GM21526 (cell line): ENCODE results near the gene MSMO1.
"Not testable (repeated sequence)": the region's sequence is repeated elsewhere in the genome, so short reads cannot be mapped to it uniquely, and the experiment has no call there.

Experiments
- ATAC-seq: cut with Tn5 transposase; IDR thresholded peaks from one replicate; pipeline ENCODE4 v1.9.1; 2021; ENCODE audit warnings: moderate library complexity; ENCODE audit not compliant: unreplicated experiment, low FRiP score

Gene MSMO1

DNA sequence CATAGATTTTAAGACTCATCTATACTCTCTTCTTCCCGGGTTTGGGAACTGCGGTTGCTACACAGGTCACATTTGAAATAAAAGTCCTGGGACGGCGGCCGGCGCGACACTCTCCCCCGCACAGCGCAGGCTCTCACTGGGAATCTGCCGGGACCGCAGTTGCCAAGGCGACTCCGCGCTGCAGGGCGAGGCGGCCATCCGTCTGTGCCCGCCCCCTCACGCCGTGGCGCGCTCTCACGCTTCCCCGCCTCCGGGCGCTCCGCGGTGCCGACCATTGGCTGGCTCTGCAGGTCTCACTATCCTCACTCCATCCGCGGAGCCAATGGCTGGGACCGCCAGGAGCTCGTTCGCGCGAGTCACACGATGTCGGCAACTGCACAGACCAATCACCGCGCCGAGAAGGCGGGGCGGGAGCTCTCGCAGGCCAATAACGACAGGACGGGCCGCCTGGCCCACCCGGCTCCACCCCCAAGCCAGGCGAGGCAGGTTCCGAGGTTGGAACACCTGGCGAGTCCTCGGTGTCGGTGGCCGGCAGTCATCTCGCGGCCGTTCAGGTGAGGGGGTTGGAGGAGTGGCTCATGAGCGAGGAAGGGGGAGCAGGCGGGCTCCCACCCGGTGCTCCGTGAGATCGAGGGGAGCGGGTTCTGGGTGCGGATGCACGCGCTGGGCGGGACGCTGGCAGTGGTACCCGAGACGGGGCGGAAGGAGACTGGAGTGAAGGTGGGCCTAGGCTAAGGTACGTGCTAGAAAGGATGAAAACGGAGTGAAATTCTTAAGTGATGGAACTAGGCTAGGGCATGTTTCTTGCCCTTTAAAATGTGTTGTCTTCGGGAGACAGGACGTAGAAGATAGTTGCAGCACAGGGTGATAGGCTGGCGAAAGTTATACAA lies at the start of gene MSMO1:
Gene MSMO1 (plus strand): TSS at position 459 of the 890 bp plus-strand sequence. CDS start 5,702 bp downstream, outside the sequence.
- peak; percentile 98 for ATAC-seq

DNA sequence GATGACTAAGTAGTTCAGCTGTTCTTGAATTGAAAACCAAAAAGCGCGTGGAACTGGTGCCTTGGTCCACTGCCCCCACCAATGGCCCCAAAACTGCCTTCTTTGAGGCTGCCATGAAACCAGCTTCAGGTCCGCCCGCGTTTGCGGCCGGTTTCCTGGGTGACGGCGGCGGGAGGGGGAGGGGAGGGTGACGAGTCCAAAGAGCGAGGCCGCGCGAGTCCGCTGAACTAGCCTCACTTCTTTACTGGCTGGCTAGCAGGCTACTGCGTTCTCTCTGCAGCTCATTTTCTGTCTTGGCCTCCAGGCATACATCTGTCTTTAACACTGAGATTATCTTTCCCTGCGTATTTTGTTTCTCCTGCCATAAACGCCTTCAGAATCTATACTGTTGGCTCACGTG lies 47.9 kb upstream of the MSMO1 start:
- ATAC-seq, result not testable (repeated sequence)

DNA sequence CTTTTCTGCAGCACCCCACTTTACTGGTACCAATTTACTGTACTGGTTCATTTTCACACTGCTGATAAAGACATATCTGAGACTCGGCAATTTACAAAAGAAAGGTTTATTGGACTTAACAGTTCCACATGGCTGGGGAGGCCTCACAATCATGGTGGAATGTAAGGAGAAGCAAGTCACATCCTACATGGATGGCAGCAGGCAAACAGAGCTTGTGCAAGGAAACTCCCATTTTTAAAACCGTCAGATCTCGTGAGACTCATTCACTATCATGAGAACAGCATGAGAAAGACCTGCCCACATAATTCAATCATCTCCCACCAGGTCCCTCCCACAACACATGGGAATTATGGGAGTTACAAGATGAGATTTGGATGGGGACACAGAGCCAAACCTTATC lies 42.8 kb upstream of the MSMO1 start:
- not testable (repeated sequence) for ATAC-seq

DNA sequence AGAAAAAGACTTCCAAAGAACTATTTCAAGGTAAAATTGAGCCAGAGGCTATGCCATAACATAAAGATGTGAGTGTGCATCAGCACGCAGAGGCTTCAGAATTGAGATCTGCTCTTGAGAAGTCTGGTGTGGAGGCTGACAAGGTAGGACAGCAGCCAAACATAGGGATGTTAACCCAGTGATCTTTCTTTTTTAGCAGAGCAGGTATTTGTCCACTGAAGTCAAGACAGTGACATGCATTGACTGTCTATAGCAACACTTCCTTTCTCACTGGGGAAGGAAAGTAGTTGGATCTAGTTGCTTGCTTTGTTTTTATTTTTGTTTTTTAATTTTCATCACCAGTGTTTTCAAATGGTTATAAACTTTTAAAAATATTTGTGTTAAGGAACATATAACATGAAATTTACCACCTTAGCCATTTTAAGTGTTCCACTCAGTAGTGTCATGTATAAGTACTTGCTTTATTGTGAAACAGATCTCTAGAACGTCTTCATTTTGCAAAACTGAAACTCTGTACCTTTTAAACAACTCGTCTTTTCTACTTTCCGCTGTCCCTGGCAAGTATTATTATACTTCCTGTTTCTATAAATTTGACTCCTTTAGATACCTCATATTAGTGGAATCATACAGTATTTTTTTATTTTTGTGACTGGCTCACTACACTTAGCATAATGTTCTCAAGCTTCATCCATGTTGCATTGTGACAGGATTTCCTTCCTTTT lies 40.7 kb upstream of the MSMO1 start:
- ATAC-seq, result peak; percentile 85

DNA sequence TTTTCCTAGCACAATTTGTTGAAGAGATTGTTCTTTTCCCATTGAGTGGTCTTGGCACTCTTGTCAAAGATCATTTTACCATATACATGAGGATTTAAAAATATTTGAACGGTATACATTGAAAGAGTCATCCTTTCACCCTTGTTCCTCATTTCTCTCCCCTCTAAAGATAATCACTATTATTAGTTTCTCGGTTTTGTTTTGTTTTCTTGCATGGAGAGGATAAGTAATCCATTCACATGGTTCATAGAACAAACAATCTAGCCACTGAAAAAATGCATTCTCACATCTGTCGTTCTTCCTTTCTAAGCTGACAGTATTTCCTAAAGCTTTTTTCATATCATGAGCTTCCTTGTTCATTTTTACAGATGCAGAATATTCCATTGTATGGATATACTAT lies 39.2 kb upstream of the MSMO1 start:
- ATAC-seq, result no peak

DNA sequence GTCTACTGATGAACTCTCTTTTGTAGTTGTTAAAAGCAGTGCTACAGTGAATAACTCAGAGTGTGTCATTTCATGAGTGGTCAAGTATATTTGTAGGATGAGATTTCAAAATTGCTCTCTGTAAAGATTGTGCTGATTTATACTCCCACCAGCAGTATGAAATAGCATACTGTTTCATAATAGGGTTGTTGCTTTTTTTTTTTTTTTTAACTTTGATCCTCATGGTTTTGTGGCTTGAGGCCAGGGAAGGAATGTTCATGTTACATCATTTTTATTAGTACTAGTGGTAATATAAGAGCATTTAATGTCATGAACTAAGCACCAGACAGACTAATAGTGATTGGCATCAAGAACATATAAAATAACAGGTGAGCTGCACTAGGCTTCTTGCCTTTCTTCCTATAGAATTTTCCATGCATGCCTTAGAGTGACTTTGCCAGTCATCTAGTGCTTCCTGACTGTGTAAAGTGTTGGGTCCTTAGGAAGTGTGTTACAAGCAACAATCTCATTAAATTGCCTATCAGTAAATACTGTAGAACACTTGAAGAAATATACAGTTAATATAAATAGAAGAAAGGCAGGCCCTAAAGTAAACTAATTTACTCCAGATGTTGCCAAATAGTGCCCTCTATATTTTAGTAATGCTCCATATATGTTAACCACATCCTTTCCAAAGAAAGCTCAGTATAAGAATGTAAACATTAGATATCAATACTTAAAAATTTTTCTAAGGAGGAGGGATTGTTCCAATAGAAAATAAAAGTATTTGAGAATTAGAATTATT lies 38.6 kb upstream of the MSMO1 start:
- no peak for ATAC-seq

DNA sequence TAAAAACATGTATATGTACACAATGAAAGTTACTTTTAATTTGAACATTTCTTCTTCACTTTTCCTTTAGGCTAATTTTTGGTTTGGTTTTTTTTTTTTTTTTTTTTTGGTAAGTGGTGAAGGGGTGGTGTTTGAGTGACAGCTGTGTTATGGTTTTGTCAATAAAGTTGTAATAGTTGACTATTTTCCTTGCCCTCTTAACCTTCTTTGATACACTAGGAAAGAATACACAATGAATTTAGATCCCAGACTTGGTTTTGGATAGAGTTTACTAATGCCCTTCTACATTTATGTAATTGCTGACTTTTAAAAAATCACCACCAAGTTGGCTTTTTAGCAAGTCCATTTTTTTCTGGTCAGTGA lies 38.1 kb upstream of the MSMO1 start:
- no peak for ATAC-seq

DNA sequence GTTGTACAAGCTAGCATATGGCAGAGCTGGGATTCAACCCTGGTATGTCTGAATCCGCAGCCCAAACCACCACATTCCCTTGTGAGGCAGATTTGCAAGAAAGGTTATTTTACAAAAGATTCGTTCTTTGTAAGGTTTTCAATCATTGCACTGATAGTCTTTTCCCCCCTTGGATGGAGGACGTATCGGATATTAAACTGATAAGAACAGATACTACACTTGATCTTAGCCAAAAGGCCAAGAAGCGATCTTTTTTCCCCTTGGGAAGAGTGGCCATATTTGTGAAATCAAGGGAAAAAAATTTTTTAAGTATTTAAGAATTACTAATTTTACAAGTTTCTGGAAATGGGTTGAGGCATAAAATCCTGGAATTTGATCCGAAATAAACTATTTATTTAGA lies 34.4 kb upstream of the MSMO1 start:
- no peak for ATAC-seq

DNA sequence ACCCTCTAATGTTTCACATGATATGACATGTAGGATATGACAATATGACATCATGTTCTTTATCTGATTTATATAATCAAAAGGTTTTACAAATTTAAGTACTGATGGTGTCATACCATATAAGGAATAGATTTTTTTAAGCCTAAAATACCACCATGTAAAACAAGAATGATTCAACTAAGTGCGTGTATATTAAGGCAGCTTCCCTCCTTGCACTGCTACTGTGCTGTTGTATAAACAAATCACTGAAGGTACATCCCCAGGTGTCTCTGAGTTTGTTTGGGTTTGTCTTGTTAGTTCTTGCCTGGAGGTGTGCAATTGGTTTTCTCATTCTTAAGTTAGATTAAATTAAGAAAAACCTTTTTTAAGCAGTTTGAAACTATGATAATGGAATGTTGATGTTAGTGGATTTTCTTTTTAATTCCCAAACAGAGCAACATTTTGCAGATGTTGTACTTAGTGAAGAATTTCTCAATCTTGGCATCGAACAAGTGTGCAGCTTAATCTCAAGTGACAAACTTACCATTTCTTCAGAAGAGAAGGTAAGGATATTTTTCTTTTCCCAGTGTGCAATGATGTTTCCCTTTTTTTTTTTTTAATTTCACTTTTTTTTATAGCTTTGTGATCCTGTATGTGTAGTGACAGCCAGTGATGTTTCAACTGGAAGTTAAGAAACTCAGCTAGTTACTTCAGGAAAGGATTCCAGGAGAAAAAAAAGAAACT lies 33.4 kb upstream of the MSMO1 start:
- ATAC-seq, result no peak

DNA sequence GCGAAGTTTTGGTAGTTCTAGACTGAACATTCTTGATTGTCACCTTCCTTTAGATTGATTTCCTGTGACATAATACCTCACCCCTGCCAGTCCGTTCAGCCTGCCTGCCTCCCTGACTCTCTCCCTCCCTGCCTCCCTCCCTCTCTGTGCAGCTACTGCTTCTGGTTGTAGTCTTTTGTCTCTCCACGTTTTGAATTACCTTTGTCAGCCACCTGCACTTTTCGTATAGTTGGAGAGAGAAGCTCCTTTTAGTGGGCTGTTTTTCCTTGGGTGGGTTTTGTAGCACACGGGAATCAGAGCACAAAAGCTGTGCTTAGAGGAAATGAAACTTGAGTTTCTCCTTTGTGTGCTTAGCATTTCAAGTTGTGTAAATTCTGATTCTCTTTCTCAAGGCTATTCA lies 32.6 kb upstream of the MSMO1 start:
- peak; percentile 95 for ATAC-seq

DNA sequence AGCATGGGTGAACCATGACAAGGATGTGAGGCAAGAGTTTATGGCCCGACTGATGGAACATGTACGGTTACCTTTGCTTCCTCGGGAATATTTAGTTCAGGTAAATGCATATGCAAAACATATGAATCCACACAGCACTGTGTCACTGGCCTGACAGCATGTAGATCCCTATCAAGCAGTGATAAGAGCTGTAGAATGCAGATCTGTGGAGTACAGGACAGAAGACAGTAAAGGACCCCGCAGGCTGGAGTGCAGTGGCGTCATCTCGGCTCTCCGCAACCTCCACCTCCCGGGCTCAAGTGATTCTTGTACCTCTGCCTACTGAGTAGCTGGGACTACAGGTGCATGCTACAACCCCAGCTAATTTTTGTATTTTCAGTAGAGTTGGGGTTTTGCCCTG lies 29.8 kb upstream of the MSMO1 start:
- ATAC-seq, result no peak

DNA sequence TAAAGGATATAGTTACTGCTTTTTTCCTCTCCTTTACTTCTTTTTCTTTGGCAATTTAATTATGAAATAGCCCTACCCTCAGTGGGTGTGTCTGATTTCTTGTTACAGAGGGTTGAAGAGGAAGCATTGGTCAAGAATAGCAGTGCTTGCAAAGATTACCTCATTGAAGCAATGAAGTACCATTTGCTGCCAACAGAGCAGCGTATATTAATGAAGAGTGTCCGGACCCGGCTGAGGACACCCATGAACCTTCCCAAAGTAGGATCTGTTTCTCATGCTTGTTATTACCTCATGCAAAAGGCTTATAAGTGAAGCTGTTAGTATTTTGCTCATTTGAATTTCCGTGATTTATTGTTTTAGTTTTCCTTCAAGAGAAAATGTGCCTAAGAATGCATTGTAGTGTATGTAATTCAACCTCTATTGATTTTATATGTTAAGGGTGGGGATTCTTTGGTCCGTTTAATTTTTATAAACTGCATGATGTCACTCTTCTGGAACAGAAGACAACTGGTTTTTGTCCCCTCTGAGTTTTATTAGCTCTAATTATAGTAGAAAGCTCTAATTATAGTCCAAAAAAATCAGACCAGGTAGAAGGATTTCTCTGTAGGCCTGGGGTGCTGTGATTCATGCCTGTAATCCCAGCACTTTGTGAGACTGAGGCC lies 27.9 kb upstream of the MSMO1 start:
- ATAC-seq, result no peak

DNA sequence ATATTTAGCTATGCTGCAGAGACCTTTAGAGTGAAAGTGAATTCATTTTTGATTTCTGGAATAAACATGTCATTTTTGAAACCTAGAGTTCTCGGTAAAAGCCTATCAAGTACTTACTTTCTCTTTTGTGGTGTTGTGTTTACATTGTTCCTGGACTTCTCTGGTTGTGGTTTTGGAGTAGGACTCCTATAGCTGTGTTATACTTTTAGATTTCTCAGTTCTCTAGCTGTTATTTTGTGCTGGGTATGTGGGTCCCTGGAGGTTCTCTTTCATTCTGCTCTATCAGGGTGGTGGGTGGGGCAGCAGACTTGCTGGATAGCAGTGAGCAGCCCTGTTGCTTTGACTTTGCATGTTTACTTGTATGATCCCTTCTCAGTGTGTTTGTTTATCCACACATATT lies 25.6 kb upstream of the MSMO1 start:
- peak; percentile 84 for ATAC-seq

DNA sequence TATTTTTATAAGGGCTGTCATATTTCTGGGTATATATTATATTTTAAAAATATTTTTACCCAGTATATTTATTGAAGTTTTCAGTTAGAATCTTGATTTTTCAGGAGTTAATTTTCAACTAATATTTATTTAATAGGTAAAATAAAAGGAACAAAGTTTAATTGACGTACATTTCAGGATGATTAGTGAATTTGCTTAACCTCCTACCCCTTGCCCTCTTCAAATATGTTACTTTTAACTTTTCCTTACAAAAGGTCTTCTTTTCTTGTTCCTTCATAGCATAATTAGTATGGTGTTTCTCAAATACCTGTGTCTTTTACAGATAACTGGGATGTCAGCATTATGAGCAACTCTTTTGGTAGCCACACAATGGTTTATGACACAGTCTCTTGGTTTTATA lies 24.8 kb upstream of the MSMO1 start:
- no peak for ATAC-seq

DNA sequence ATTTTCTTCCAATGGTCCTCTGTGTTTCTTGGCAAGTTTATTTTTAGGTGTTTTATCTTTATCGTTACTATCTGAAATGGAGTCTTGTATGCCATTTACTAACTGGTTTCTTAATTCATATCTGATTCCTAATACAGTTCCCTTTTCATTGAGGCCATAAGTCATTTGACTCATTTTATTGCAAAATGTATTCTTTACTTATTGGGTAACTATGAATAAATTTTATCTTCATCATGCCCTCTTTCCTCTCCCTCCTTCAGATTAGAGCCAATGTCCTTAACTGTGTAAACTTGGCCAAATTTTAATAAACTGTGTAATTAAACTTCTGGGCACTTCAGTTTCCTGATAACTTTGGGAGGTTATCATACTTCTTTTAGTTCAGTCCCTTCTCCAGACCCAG lies 19.3 kb upstream of the MSMO1 start:
- no peak for ATAC-seq

DNA sequence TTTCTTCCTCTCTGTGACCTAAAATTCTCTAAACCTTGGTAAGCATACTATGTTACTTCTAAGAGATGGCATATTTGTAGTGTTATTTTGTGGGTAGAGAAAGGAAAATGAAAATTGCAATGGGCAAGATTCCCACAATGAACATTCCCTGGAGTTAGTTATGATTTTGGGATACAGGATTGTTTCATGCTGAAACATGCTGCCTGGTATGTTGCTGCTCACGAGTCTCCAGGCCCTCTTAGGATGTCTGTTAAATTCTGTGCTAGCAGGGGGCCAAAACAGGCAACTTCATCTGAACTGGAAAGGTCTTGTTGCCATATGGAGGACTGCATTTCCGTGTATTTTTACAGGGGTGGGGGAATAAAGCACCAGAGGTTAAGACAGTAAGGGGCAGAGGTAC lies 18.9 kb upstream of the MSMO1 start:
- ATAC-seq, result no peak

DNA sequence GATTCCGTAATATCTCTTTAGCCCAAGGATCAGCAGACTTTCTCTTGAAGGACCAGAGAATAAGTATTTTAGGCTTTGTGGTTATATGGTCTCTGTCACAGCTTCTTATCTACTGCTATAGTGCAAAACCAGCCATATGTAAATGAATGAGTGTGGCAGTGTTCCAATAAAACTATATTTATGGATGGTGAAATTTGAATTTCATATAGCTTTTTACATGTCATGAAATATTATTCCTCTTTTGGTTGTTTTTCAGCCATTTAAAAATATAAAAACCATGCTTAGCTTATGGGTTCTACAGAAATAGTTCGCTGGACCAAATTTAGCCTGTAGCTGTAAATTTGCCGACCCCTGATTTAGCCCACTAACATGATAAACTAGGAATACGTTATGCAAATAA lies 18.0 kb upstream of the MSMO1 start:
- no peak for ATAC-seq

DNA sequence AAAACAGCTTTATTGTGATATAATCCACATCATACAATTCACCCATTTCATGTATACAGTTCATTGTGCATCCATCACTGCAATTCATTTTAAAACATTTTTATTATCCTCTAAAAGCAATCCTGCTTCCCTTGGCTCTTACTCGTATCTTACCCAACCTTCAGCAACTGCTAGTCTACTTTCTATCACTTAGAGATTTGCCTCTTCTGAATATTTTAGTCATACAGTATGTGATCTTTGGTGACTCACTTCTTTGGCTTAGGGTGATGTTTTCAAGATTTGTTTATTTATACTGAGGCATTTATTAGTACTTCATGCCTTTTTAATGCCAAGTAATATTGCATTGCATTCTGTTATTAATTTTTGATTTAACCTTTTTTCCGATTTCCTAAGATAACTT lies 15.0 kb upstream of the MSMO1 start:
- ATAC-seq, result no peak

DNA sequence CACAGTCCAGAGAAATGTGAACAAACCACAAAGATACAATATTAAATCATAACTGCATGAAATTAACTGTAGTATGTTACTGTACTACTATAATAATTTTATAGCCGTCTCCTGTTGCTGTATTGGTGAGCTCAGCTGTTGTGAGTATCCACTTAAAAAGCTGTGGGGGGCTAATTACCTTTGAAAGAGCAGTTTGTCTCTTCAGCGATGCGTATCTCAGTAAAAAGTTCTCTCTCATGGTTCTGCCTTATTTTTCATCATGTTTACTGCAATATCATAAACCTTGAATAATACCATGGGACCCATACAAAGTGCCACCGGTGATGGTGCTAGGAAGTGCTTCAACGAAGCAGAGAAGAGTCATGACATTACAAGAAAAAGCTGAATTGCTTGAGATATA lies 8.4 kb upstream of the MSMO1 start:
- ATAC-seq, result no peak

DNA sequence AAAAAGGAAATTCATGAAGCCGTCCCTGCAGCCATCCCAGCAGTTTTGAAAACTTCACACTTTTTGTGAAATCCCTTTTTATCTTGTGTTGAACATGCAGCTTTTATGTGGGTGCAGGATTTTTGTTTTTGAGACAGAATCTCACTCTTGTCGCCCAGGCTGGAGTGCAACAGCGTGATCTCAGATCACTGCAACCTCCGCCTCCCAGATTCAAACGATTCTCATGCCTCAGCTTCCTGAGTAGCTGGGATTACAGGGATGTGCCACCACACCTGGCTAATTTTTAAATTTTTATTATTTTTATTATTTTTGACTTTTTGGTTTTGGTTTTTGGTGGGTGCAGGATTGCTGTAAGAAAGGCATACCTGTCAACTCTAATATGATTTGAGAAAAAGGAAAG lies 8.0 kb upstream of the MSMO1 start:
- ATAC-seq, result no peak
